Psoas muscle (tissue), 8 donors: ENCODE measurements around the gene ERC2. TPM values are rescaled to one million over a fixed set of nuclear protein-coding genes. Genes with fewer than 3 reads are reported as not detected.

Source experiments
- ATAC-seq, 4 donors: fragments of 200-7000 bp; cut with Tn5 transposase; one replicate each; pipeline ENCODE4 v1.9.1; 2020; ENCODE audit warnings: moderate library complexity in 3 of 4, mild to moderate bottlenecking in 2 of 4
- DNase-seq, 2 donors: peaks; one replicate each; pipeline ENCODE4 v3.0.0-alpha.2; 2020
- H3K27ac ChIP-seq: fragments of 200-600 bp; one replicate; pipeline ENCODE4 v1.8.0; 2022
- H3K27me3 ChIP-seq, 3 donors: fragments of 200-600 bp in 1 of 3; one replicate each; pipeline versions ENCODE4 v1.6.1 to v1.8.0; 2013 to 2022; ENCODE audit warnings: low read length in 2 of 3, mild to moderate bottlenecking in 2 of 3, moderate library complexity in 1 of 3; ENCODE audit not compliant: insufficient read depth in 3 of 3
- H3K36me3 ChIP-seq, 2 donors: fragments of 200-600 bp in 1 of 2; one replicate each; pipeline versions ENCODE4 v1.6.1 to v1.8.0; 2013 to 2022; ENCODE audit warnings: low read depth in 1 of 2, mild to moderate bottlenecking in 1 of 2, moderate library complexity in 1 of 2; ENCODE audit not compliant: insufficient read depth in 1 of 2
- H3K4me1 ChIP-seq: fragments of 200-600 bp; one replicate; pipeline ENCODE4 v1.8.0; 2022
- H3K4me3 ChIP-seq: fragments of 200-600 bp; one replicate; pipeline ENCODE4 v1.8.0; 2022; ENCODE audit warnings: mild to moderate bottlenecking
- H3K9me3 ChIP-seq: fragments of 200-600 bp; one replicate; pipeline ENCODE4 v1.8.0; 2022
- WGBS, 3 donors: extraction: QIAGEN DNeasy Blood & Tissue Kit; methylation state at CpG; one replicate each; pipeline versions ENCODE4 v1.1.6 to v1.1.7; 2013; 5-methylcytosine and 5-hydroxymethylcytosine counted together
- intact Hi-C, 2 donors: fragments of 100-400 bp; cut with DNase I; formaldehyde crosslinking; loops; one replicate each; pipeline versions ENCODE4 v1.11.0 to v1.14.2; 2022
- polyA plus RNA-seq, 3 donors: library from polyadenylated mRNA; stranded (reverse); fragments of 200-250 nt; gene quantifications; one replicate each; pipeline ENCODE4 v1.2.3, GENCODE V29; 2013
- total RNA-seq, 4 donors: library from RNA; stranded (reverse); fragmentation: NEBNext Ultra II Directional in 2 of 4; extraction: Animal tissue kit (Norgen Biotek cat#: 25700) in 2 of 4; gene quantifications; one replicate each; pipeline versions ENCODE4 v1.2.1 to v1.2.4, GENCODE V29; 2021 to 2023
- TF ChIP-seq, protein P1 (sequence below): fragments of 200-600 bp; IDR thresholded peaks from one replicate; pipeline ENCODE4 v1.8.0; 2022; ENCODE audit warnings: antibody characterized with exemption
- donor health status: healthy with polysubstance abuse.
- donor health status: DM: no; HTN: no; CAD: no; lungs with moderate emphysema.
- donor health status: Bipolar disorder and iron deficiency.
- donor health status: healthy.
- donor health status: DM: yes; HTN: yes; CAD: no.
- donor health status: DM: no; HTN: no; CAD: no.
- donor health status: DM: no; HTN: no; CAD: no.
- donor health status: DM: yes; HTN: yes; CAD: no.

Gene ERC2
- total and polyA plus RNA-seq, 7 donors: 0.04 to 0.15 TPM; not detected in 5

GRCh38 chr3:55467099-55467498 is 1001.2 kb downstream of the ERC2 start:
- Histone ChIP-seq H3K27ac (no peak overlapping the region), H3K4me3 (no peak overlapping the region), H3K9me3 (no peaks in the 10 kb centered on the region), H3K4me1 (no peaks in the 10 kb centered on the region), H3K36me3 (peaks cover 0 to 7% of the 10 kb centered on the region in 2 donors), H3K27me3 (no peaks in the 10 kb centered on the region)
- TF ChIP-seq, protein P1, sequence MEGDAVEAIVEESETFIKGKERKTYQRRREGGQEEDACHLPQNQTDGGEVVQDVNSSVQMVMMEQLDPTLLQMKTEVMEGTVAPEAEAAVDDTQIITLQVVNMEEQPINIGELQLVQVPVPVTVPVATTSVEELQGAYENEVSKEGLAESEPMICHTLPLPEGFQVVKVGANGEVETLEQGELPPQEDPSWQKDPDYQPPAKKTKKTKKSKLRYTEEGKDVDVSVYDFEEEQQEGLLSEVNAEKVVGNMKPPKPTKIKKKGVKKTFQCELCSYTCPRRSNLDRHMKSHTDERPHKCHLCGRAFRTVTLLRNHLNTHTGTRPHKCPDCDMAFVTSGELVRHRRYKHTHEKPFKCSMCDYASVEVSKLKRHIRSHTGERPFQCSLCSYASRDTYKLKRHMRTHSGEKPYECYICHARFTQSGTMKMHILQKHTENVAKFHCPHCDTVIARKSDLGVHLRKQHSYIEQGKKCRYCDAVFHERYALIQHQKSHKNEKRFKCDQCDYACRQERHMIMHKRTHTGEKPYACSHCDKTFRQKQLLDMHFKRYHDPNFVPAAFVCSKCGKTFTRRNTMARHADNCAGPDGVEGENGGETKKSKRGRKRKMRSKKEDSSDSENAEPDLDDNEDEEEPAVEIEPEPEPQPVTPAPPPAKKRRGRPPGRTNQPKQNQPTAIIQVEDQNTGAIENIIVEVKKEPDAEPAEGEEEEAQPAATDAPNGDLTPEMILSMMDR: no peak
- WGBS, 3 donors: 85 to 88% (median 87%) methylated on average over 2 of the region's 2 CpGs
- ATAC-seq (no peak), DNase-seq (no peak)
- intact Hi-C loops: no loop called here

GRCh38 chr3:55466526-55466925 is 1001.7 kb downstream of the ERC2 start:
- no peak for ATAC-seq
- H3K27me3 ChIP-seq: no peaks in the 10 kb centered on the region
- no peak overlapping the region for H3K27ac ChIP-seq
- peaks cover 0 to 7% of the 10 kb centered on the region in 2 donors for H3K36me3 ChIP-seq
- intact Hi-C loops: no loop called here
- TF ChIP-seq, protein P1: no peak
- 83 to 84% (median 83%) methylated on average over 3 of the region's 3 CpGs for WGBS, 3 donors
- H3K9me3 ChIP-seq: no peaks in the 10 kb centered on the region
- DNase-seq: no peak
- H3K4me1 ChIP-seq: no peaks in the 10 kb centered on the region
- H3K4me3 ChIP-seq: no peak overlapping the region

- Histone ChIP-seq H3K27ac (no peak overlapping the region), H3K9me3 (no peaks in the 10 kb centered on the region), H3K36me3 (no peaks in the 10 kb centered on the region), H3K4me1 (no peaks in the 10 kb centered on the region), H3K27me3 (no peaks in the 10 kb centered on the region), H3K4me3 (no peak overlapping the region)
- intact Hi-C loops: no loop called here
- 75 to 97% (median 95%) methylated on average over 1 of the region's 1 CpG for WGBS, 3 donors
- TF ChIP-seq, protein P1: no peak
- ATAC-seq: no peak
- DNase-seq: no peak
These were observed 1006.4 kb downstream of the ERC2 start for GRCh38 chr3:55461896-55462295.

- H3K9me3 ChIP-seq: no peaks in the 10 kb centered on the region
- intact Hi-C loops: no loop called here
- ATAC-seq: no peak
- H3K27me3 ChIP-seq: no peaks in the 10 kb centered on the region
- TF ChIP-seq, protein P1: no peak
- no peaks in the 10 kb centered on the region for H3K4me1 ChIP-seq
- no peak for DNase-seq
- no peaks in the 10 kb centered on the region for H3K36me3 ChIP-seq
- no peak overlapping the region for H3K4me3 ChIP-seq
- H3K27ac ChIP-seq: no peak overlapping the region
These were observed 1008.4 kb downstream of the ERC2 start for GRCh38 chr3:55459838-55460237.

Other genes starting within 250 kb of the ERC2 start
- gene CCDC66, start 88.7 kb upstream of the ERC2 start, total RNA-seq: 10 to 100 TPM in 2 of 4 donors, 1 to 10 TPM in 2; 7.5 to 14.8 (median 10.2) TPM
- gene CCDC66, start 88.7 kb upstream of the ERC2 start, polyA plus RNA-seq: 10 to 100 TPM in 1 of 3 donors, 1 to 10 TPM in 2; 5.5 to 11.4 (median 7.0) TPM
- 10 to 100 TPM; 12.2 to 22.4 (median 18.0) TPM for gene TASOR, start 214.8 kb upstream of the ERC2 start, total RNA-seq
- gene TASOR, start 214.8 kb upstream of the ERC2 start, polyA plus RNA-seq: 10 to 100 TPM in 1 of 3 donors, 1 to 10 TPM in 2; 6.3 to 16.9 (median 6.7) TPM